HepG2 (cell line): Measurements from ENCODE around the gene TMEM107. TPM values are rescaled to one million over a fixed set of nuclear protein-coding genes. Genes with fewer than 3 reads are reported as not detected.

ENCODE experiments used
- ATAC-seq: fragments of 200-7000 bp; cut with Tn5 transposase; 3 replicates; pipeline ENCODE4 v1.9.1; 2020; ENCODE audit warnings: mild to moderate bottlenecking, moderate library complexity
- BruUV-seq: library from RNA; stranded (reverse); fragments of 400-500 nt; replicated peaks from 2 replicates; lab custom pipeline; 2021; lab: Mats Ljungman, UMichigan
- CTCF ChIA-PET: fragments of 300-600 bp; formaldehyde crosslinking; extraction: SDS; loops from one replicate; lab custom pipeline; 2021; ENCODE audit warnings: low total read pairs, inconsistent platforms, low intra/inter-chr PET ratio; lab: Yijun Ruan, JAX
- POLR2A ChIA-PET: fragments of 350-600 bp; sonication (Branson Sonifier 250); formaldehyde crosslinking; loops from one replicate; lab custom pipeline; 2020; ENCODE audit warnings: antibody characterized with exemption, inconsistent platforms; lab: Yijun Ruan, JAX
- DNase-seq: peaks from one replicate; pipeline ENCODE4 v3.0.0-alpha.2; 2015; ENCODE audit warnings: low spot score
- FAIRE-seq: peaks from 3 replicates; lab custom pipeline; 2011; peaks lifted over from hg19 to GRCh38; lab: Jason Lieb, UNC
- H2AFZ ChIP-seq: one replicate; pipeline ENCODE4 v1.6.1; 2011; ENCODE audit warnings: low read length, inconsistent platforms
- H3K27ac ChIP-seq: fragments of 300-600 bp; 3 replicates; pipeline ENCODE4 v1.8.0; 2011; ENCODE audit warnings: mixed run types, mild to moderate bottlenecking, mixed read lengths, low read length, inconsistent platforms; ENCODE audit not compliant: insufficient read depth; ENCODE audit errors: extremely low read length
- H3K27me3 ChIP-seq, 2 experiments: fragments of 200-600 bp in 1 of 2; 2 replicates in 1 of 2; 3 replicates in 1 of 2; pipeline versions ENCODE4 v1.6.0 to v1.8.0; 2011; ENCODE audit warnings: low read length in 2 of 2, mild to moderate bottlenecking in 2 of 2, moderate library complexity in 2 of 2, inconsistent platforms in 1 of 2; ENCODE audit not compliant: insufficient read depth in 2 of 2, control insufficient read depth in 1 of 2
- H3K36me3 ChIP-seq, 2 experiments: fragments of 200-600 bp in 1 of 2; replicated peaks in 1 of 2; 2 replicates in 1 of 2; 3 replicates in 1 of 2; pipeline versions ENCODE4 v1.5.1 to v1.8.0; 2011; ENCODE audit warnings: low read length in 2 of 2, inconsistent platforms in 1 of 2; ENCODE audit not compliant: insufficient read depth in 2 of 2, control insufficient read depth in 1 of 2
- H3K4me1 ChIP-seq: 2 replicates; pipeline ENCODE4 v1.5.1; 2012; ENCODE audit warnings: low read length, inconsistent platforms; ENCODE audit not compliant: insufficient read depth
- H3K4me2 ChIP-seq: 2 replicates; pipeline ENCODE4 v1.6.0; 2011; ENCODE audit warnings: low read depth, low read length, inconsistent platforms
- H3K4me3 ChIP-seq, 3 experiments: fragments of 200-600 bp in 1 of 3; sonication (generic), shearing (Covaris generic) in 1 of 3; replicated peaks in 1 of 3; 2 replicates each; pipeline ENCODE4 v1.5.1; 2011 to 2016; ENCODE audit warnings: low read length in 3 of 3, inconsistent platforms in 2 of 3, low read depth in 2 of 3, mild to moderate bottlenecking in 2 of 3, control low read depth in 1 of 3, mixed read lengths in 1 of 3; ENCODE audit not compliant: insufficient read depth in 1 of 3
- H3K79me2 ChIP-seq: one replicate; pipeline ENCODE4 v1.6.1; 2011; ENCODE audit warnings: low read length, inconsistent platforms; ENCODE audit not compliant: insufficient read depth
- H3K9ac ChIP-seq: 2 replicates; pipeline ENCODE4 v1.6.0; 2011; ENCODE audit warnings: mild to moderate bottlenecking, low read depth, low read length, inconsistent platforms; ENCODE audit not compliant: insufficient read depth
- H3K9me3 ChIP-seq: 2 replicates; pipeline ENCODE4 v1.5.1; 2012; ENCODE audit warnings: mild to moderate bottlenecking, low read length
- H4K20me1 ChIP-seq: 2 replicates; pipeline ENCODE4 v1.6.0; 2011; ENCODE audit warnings: inconsistent platforms, mild to moderate bottlenecking, low read length, moderate library complexity; ENCODE audit not compliant: insufficient read depth
- AGO2 ChIP-seq: fragments of 200-400 bp; formaldehyde crosslinking; optimal IDR thresholded peaks from 2 replicates; pipeline ENCODE3; 2017; ENCODE audit warnings: mild to moderate bottlenecking, low read depth, low read length, moderate library complexity
- ARNT ChIP-seq: fragments of 450-650 bp; IDR thresholded peaks from 2 replicates; pipeline ENCODE4 v1.6.1; 2017
- PAWR ChIP-seq: sonication (generic); formaldehyde crosslinking; IDR thresholded peaks from 2 replicates; pipeline ENCODE4 v1.4.0; 2020; ENCODE audit warnings: missing genetic modification reagents, mild to moderate bottlenecking, borderline replicate concordance
- PAX8 ChIP-seq: sonication (generic); formaldehyde crosslinking; IDR thresholded peaks from 2 replicates; pipeline ENCODE4 v1.8.0; 2022; ENCODE audit warnings: mild to moderate bottlenecking, missing genetic modification reagents, borderline replicate concordance
- YEATS4 ChIP-seq: sonication (generic); formaldehyde crosslinking; IDR thresholded peaks from 2 replicates; pipeline ENCODE4 v1.4.0; 2020; ENCODE audit warnings: missing genetic modification reagents, borderline replicate concordance
- ZMYM2 ChIP-seq: sonication (generic); formaldehyde crosslinking; IDR thresholded peaks from 2 replicates; pipeline ENCODE4 v1.8.0; 2022; ENCODE audit warnings: mild to moderate bottlenecking, missing genetic modification reagents
- ZNF274 ChIP-seq: sonication (generic); formaldehyde crosslinking; IDR thresholded peaks from 2 replicates; pipeline ENCODE4 v1.5.1; 2020; ENCODE audit warnings: mild to moderate bottlenecking, missing genetic modification reagents
- ZNF350 ChIP-seq: sonication (generic); formaldehyde crosslinking; IDR thresholded peaks from 2 replicates; pipeline ENCODE4 v1.4.0; 2020; ENCODE audit warnings: mild to moderate bottlenecking, low read depth, missing genetic modification reagents, borderline replicate concordance
- ZNF556 ChIP-seq: sonication (generic); formaldehyde crosslinking; IDR thresholded peaks from 2 replicates; pipeline ENCODE4 v1.4.0; 2020; ENCODE audit warnings: mild to moderate bottlenecking, missing genetic modification reagents, borderline replicate concordance
- ZNF605 ChIP-seq: sonication (generic); formaldehyde crosslinking; IDR thresholded peaks from 2 replicates; pipeline ENCODE4 v1.8.0; 2022; ENCODE audit warnings: mild to moderate bottlenecking, missing genetic modification reagents
- ZNF776 ChIP-seq: sonication (generic); formaldehyde crosslinking; IDR thresholded peaks from 2 replicates; pipeline ENCODE4 v1.4.0; 2020; ENCODE audit warnings: mild to moderate bottlenecking, missing genetic modification reagents
- WGBS: methylation state at CpG from one replicate; pipeline ENCODE4 v1.1.6; 2017; ENCODE audit warnings: low lambda C conversion rate; 5-methylcytosine and 5-hydroxymethylcytosine counted together
- in situ Hi-C: cut with HindIII; loops from 2 replicates; pipeline ENCODE4 v1.10.0; 2017; ENCODE audit warnings: low pct_unique_long_range_greater_than_20kb; ENCODE audit not compliant: extremely low pct_ligation_motif_present
- intact Hi-C: fragments of 100-400 bp; cut with micrococcal nuclease; formaldehyde crosslinking; loops from one replicate; pipeline ENCODE4 v1.10.0; 2022; ENCODE audit not compliant: unreplicated experiment
- polyA plus RNA-seq, 8 experiments: library from polyadenylated mRNA; depleted of rRNA in 3 of 8; stranded (reverse) in 7 of 8; unstranded in 1 of 8; fragments of >200 nt; fragmentation: Illumina TruSeq in 4 of 8; extraction: Trizol in 4 of 8; gene quantifications; 2 replicates each; pipeline versions ENCODE4 v1.2.1 to v1.2.3, GENCODE V29; 2011 to 2016; ENCODE audit warnings: low read depth in 4 of 8, missing spikeins in 1 of 8, mixed read lengths in 1 of 8; ENCODE audit not compliant: insufficient read depth in 1 of 8
- total RNA-seq, 5 experiments: library from RNA; depleted of rRNA; stranded (reverse); fragments of >200 nt; fragmentation: Illumina TruSeq; extraction: Trizol; gene quantifications; 2 replicates each; pipeline ENCODE4 v1.2.3, GENCODE V29; 2016; ENCODE audit warnings: low read depth in 1 of 5
- TF ChIP-seq, protein P1 (sequence below): sonication (generic); formaldehyde crosslinking; IDR thresholded peaks from 2 replicates; pipeline ENCODE4 v1.5.0; 2020; ENCODE audit warnings: mild to moderate bottlenecking, missing genetic modification reagents, borderline replicate concordance
- TF ChIP-seq, protein P2 (sequence below): IDR thresholded peaks from 2 replicates; pipeline ENCODE4 v1.6.1; 2016; ENCODE audit warnings: control low read depth
- TF ChIP-seq, protein P3 (sequence below): sonication (generic); formaldehyde crosslinking; IDR thresholded peaks from 2 replicates; pipeline ENCODE4 v1.4.0; 2020; ENCODE audit warnings: mild to moderate bottlenecking, missing genetic modification reagents, borderline replicate concordance

TMEM107 gene
- total and polyA plus RNA-seq, 2 of the 13 experiments (the other 11 are each of a cell fraction or from before 2014, with no cell fraction given) = 7.2 to 15.3 TPM

DNA sequence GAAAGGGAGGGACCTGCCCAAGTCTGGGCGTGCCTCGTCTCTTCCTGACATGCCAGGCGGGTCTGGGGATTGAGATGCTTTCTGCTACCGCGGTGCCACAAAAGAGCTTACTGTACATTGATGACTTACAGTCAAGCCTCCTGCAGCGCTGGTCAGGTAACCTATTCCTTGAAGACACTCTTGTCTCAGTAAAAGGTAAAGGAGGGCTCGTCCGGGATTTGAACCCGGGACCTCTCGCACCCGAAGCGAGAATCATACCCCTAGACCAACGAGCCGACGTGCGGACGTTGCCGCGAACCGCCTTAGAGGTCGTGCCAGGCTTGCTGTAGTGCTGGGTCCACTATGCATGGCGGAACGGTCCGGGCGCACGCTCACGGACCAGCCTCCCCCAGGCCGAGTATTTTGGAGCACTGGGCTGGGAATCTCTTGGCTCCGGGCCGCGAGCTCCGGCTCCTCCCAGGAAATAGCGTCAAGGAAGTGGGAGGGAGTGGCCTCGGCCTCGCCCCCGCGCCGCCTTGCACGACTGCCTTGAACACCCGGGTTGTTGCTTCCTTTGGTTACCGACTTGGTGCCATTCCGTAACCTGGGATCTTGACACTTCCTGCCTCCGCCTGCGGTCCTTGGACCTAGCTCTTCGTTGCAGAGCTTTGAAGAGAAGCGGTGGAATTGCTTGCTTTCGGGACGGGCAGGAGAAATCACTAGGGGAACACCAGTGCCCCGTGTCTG, 46.6 kb upstream of the TMEM107 start (continued):
- TF ChIP-seq PAX8 (CRISPR knock-in tag) = 0 out of 2 replicates have a peak, but pooled peaks have one; percentile 14
- TF ChIP-seq ZNF556 = 0 out of 2 replicates have a peak, but pooled peaks have one; percentile 29

DNA sequence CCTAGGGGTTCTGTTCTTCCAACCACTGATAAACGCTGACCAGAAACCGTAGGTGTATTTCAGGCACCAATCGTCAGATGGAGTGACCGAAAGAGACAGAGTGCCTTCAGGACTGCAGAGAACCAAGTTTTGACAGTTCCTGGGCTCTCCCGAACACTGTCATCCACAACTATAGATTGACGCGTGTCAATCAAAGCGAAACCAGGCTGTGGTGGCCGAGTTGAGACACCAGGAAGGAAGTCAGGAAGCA, 46.1 kb upstream of the TMEM107 start:
- Histone ChIP-seq H3K9me3 (no peaks in the 10 kb centered on the region), H3K4me1 (peaks cover 36% of the 10 kb centered on the region), H3K79me2 (no peaks in the 10 kb centered on the region), H4K20me1 (peaks cover 4% of the 10 kb centered on the region; the same call in 1 of the 2 replicates), H3K27ac (peak overlapping the region; percentile 91), H3K36me3 (peaks cover 0 to 3% of the 10 kb centered on the region in 2 experiments; a peak in 1 of 5 replicates), H3K9ac (peak overlapping the region; percentile 80), H2AFZ (no peak overlapping the region), H3K4me3 (peak overlapping the region; percentile 69 to 85 (median 70)), H3K27me3 (no peaks in the 10 kb centered on the region; a peak in 1 of 5 replicates), H3K4me2 (peak overlapping the region; percentile 95)
- POLR2A ChIA-PET = interaction anchor here (1.0 to 7.7 kb wide), 17 partner anchors 11 to 213 kb away, joined by 3 to 111 read pairs (median 6); partner anchors contain the start of genes AURKB, BORCS6, CTC1 and NDEL1
- in situ Hi-C loops = loop anchor here (5.0 kb wide), 2 partner anchors 35 to 80 kb away; no protein-coding TSS in a partner anchor
- peak; percentile 41; the same call in 2 of the 3 replicates for ATAC-seq
- CTCF ChIA-PET = no interaction called here
- FAIRE-seq = no peak
- DNase-seq = peak; percentile 86
- no TSS peak for BruUV-seq
- 0% methylated on average over 4 of the region's 9 CpGs for WGBS
- intact Hi-C loops = loop anchor here (1.0 to 5.0 kb wide), 3 partner anchors 27 to 155 kb away; partner anchors contain the start of genes KRABD2 and PFAS
- TF ChIP-seq ZNF350 (CRISPR knock-in tag) (no peak), AGO2 (no peak), ZNF274 (CRISPR knock-in tag) (peak; percentile 0; the same call in 1 of the 2 replicates), PAWR (CRISPR knock-in tag) (0 out of 2 replicates have a peak, but pooled peaks have one; percentile 28), ARNT (no peak), ZMYM2 (CRISPR knock-in tag) (0 out of 2 replicates have a peak, but pooled peaks have one; percentile 11), ZNF776 (CRISPR knock-in tag) (0 out of 2 replicates have a peak, but pooled peaks have one; percentile 11), ZNF605 (peak; percentile 36; the same call in 1 of the 2 replicates), YEATS4 (CRISPR knock-in tag) (no peak)
- TF ChIP-seq, protein P1, sequence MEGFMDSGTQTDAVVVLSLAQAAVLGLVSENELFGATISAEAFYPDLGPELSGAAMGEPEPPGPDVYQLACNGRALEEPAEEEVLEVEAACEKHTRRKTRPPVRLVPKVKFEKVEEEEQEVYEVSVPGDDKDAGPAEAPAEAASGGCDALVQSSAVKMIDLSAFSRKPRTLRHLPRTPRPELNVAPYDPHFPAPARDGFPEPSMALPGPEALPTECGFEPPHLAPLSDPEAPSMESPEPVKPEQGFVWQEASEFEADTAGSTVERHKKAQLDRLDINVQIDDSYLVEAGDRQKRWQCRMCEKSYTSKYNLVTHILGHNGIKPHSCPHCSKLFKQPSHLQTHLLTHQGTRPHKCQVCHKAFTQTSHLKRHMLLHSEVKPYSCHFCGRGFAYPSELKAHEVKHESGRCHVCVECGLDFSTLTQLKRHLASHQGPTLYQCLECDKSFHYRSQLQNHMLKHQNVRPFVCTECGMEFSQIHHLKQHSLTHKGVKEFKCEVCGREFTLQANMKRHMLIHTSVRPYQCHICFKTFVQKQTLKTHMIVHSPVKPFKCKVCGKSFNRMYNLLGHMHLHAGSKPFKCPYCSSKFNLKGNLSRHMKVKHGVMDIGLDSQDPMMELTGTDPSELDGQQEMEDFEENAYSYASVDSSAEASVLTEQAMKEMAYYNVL (CRISPR knock-in tag) = 0 out of 2 replicates have a peak, but pooled peaks have one; percentile 43
- TF ChIP-seq, protein P2, sequence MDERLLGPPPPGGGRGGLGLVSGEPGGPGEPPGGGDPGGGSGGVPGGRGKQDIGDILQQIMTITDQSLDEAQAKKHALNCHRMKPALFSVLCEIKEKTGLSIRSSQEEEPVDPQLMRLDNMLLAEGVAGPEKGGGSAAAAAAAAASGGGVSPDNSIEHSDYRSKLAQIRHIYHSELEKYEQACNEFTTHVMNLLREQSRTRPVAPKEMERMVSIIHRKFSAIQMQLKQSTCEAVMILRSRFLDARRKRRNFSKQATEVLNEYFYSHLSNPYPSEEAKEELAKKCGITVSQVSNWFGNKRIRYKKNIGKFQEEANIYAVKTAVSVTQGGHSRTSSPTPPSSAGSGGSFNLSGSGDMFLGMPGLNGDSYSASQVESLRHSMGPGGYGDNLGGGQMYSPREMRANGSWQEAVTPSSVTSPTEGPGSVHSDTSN = peak; percentile 86
- TF ChIP-seq, protein P3, sequence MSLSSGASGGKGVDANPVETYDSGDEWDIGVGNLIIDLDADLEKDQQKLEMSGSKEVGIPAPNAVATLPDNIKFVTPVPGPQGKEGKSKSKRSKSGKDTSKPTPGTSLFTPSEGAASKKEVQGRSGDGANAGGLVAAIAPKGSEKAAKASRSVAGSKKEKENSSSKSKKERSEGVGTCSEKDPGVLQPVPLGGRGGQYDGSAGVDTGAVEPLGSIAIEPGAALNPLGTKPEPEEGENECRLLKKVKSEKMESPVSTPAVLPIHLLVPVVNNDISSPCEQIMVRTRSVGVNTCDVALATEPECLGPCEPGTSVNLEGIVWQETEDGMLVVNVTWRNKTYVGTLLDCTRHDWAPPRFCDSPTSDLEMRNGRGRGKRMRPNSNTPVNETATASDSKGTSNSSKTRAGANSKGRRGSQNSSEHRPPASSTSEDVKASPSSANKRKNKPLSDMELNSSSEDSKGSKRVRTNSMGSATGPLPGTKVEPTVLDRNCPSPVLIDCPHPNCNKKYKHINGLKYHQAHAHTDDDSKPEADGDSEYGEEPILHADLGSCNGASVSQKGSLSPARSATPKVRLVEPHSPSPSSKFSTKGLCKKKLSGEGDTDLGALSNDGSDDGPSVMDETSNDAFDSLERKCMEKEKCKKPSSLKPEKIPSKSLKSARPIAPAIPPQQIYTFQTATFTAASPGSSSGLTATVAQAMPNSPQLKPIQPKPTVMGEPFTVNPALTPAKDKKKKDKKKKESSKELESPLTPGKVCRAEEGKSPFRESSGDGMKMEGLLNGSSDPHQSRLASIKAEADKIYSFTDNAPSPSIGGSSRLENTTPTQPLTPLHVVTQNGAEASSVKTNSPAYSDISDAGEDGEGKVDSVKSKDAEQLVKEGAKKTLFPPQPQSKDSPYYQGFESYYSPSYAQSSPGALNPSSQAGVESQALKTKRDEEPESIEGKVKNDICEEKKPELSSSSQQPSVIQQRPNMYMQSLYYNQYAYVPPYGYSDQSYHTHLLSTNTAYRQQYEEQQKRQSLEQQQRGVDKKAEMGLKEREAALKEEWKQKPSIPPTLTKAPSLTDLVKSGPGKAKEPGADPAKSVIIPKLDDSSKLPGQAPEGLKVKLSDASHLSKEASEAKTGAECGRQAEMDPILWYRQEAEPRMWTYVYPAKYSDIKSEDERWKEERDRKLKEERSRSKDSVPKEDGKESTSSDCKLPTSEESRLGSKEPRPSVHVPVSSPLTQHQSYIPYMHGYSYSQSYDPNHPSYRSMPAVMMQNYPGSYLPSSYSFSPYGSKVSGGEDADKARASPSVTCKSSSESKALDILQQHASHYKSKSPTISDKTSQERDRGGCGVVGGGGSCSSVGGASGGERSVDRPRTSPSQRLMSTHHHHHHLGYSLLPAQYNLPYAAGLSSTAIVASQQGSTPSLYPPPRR = no peak
